SJCRH30 (cell line): ENCODE data around the gene WDR26. TPM values are rescaled to one million over a fixed set of nuclear protein-coding genes. Genes with fewer than 3 reads are reported as not detected.
"Not testable (repeated sequence)": the region's sequence is repeated elsewhere in the genome, so short reads cannot be mapped to it uniquely, and the experiment has no call there.

Source experiments
- DNase-seq, 2 experiments: peaks; one replicate each; pipeline ENCODE4 v3.0.0-alpha.2; 2015 to 2020
- H3K27ac ChIP-seq: fragments of 250-450 bp; sonication (Bioruptor Pico); 2 replicates; pipeline ENCODE4 v1.5.1; 2020; ENCODE audit warnings: mild to moderate bottlenecking, moderate library complexity
- H3K27me3 ChIP-seq: fragments of 250-450 bp; sonication (Bioruptor Pico); 2 replicates; pipeline ENCODE4 v1.5.1; 2020; ENCODE audit warnings: mild to moderate bottlenecking, moderate library complexity
- H3K36me3 ChIP-seq: fragments of 250-450 bp; sonication (Bioruptor Pico); 2 replicates; pipeline ENCODE4 v1.5.1; 2020; ENCODE audit warnings: mild to moderate bottlenecking, moderate library complexity
- H3K4me1 ChIP-seq: fragments of 250-450 bp; sonication (Bioruptor Pico); 2 replicates; pipeline ENCODE4 v1.5.1; 2020; ENCODE audit warnings: mild to moderate bottlenecking, moderate library complexity
- H3K4me3 ChIP-seq: fragments of 250-450 bp; sonication (Bioruptor Pico); 2 replicates; pipeline ENCODE4 v1.5.1; 2020; ENCODE audit warnings: mild to moderate bottlenecking, moderate library complexity
- H3K9me3 ChIP-seq: fragments of 250-450 bp; sonication (Bioruptor Pico); replicated peaks from 2 replicates; pipeline ENCODE4 v1.5.1; 2020; ENCODE audit warnings: mild to moderate bottlenecking, moderate library complexity
- total RNA-seq: library from RNA; depleted of rRNA; stranded (reverse); fragments of >200 nt; shearing (Covaris generic); gene quantifications from 2 replicates; pipeline ENCODE4 v1.2.3, GENCODE V29; 2014

WDR26 gene
- total RNA-seq, 1 experiment from 2014 or later = 40.0 TPM

DNA sequence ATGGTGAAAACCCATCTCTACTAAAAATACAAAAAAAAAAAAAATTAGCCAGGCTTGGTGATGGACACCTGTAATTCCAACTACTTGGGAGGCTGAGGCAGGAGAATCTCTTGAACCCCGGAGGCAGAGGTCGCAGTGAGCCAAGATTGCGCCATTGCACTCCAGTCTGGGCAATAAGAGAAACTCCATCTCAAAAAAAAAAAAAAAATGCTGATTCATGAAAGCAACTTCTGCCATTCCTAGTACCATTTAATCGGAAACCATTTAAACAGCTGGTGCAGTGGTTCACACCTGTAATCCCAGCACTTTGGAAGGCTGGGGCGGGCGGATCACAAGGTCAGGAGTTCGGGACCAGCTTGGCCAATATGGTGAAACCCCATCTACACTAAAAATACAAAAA, 5.9 kb downstream of the WDR26 start:
- not testable (repeated sequence) for H3K27me3 ChIP-seq, DNase-seq, H3K9me3 ChIP-seq, H3K27ac ChIP-seq, H3K4me3 ChIP-seq
- H3K36me3 ChIP-seq = peaks cover 68% of the 10 kb centered on the region
- peaks cover 19% of the 10 kb centered on the region for H3K4me1 ChIP-seq

DNA sequence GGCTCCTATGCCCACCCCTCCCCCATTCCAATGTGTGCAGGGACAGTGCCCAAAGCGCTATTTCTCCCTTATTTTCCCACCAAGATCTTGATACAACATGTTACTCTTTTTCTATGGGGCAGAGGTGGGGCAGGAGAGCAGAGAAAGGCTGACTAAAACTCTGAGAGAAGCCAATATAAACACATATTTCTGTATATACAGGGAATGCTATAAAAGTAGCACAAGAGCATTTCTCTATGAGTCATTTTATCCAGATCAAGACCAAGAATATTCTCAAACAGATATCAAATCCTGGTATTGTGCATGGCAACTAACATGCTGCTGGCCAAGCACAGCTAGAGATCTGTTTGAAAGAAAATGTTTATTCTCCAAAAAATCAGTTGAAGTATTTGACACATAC, 7.3 kb downstream of the WDR26 start:
- H3K9me3 ChIP-seq = no peaks in the 10 kb centered on the region
- no peaks in the 10 kb centered on the region for H3K27me3 ChIP-seq
- no peak overlapping the region for H3K27ac ChIP-seq
- DNase-seq = no peak
- H3K36me3 ChIP-seq = peaks cover 82% of the 10 kb centered on the region
- peaks cover 19% of the 10 kb centered on the region for H3K4me1 ChIP-seq
- no peak overlapping the region for H3K4me3 ChIP-seq

DNA sequence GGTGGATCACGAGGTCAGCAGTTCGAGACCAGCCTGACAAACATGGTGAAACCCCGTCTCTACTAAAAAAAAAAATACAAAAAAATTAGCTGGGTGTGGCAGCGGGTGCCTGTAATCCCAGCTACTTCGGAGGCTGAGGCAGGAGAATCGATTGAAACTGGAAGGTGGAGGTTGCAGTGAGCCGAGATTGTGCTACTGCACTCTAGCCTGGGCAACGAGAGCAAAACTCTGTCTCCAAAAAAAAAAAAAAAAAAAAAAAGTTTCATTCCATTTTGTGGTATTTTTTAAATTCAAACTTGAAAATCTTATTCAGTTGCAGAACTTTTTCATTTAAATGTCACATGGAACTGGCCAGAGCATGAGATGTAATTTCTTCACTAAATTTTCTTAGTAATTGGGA, 7.7 kb downstream of the WDR26 start:
- not testable (repeated sequence) for H3K9me3 ChIP-seq, DNase-seq, H3K27me3 ChIP-seq, H3K4me3 ChIP-seq, H3K27ac ChIP-seq
- H3K4me1 ChIP-seq = peaks cover 18% of the 10 kb centered on the region
- peaks cover 86% of the 10 kb centered on the region for H3K36me3 ChIP-seq

DNA sequence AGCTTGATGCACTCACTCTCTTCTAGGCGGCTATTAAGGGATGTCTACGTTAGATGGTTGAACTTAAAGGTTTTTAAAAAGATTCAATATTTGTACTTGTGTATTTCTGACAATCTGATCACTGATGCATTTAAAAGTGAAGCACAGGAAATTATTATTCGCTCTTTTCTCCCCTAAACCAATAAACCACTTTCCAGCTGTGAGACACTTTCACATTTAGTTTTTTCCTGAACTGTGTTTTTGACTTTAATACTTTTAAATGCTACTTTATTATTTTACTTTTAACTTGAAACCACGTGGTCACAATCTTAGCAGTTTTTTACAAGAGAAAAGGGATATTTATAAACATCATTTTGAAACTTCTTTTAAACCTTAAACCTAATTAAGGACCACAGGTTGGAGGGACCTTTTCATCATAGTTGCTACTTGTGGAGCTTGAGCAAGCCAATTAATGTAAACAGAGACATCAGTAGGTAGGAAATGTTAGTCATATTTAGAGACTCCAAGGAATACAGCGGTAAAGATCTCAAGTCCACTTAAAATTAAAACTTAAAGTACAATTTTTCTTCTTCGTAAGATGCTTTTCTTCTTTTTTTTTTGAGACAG, 9.2 kb downstream of the WDR26 start:
- Histone ChIP-seq H3K4me1 (peaks cover 3% of the 10 kb centered on the region), H3K4me3 (no peak overlapping the region), H3K36me3 (peaks cover 86% of the 10 kb centered on the region), H3K9me3 (no peaks in the 10 kb centered on the region), H3K27ac (no peak overlapping the region), H3K27me3 (no peaks in the 10 kb centered on the region)
- no peak for DNase-seq

GRCh38 chr1:224420106-224420505, 14.5 kb downstream of the WDR26 start:
- H3K4me3 ChIP-seq = no peak overlapping the region
- H3K27me3 ChIP-seq = no peaks in the 10 kb centered on the region
- peaks cover 91% of the 10 kb centered on the region for H3K36me3 ChIP-seq
- no peak overlapping the region for H3K27ac ChIP-seq
- H3K4me1 ChIP-seq = no peaks in the 10 kb centered on the region
- no peaks in the 10 kb centered on the region for H3K9me3 ChIP-seq
- DNase-seq = no peak

- Histone ChIP-seq H3K27me3 (no peaks in the 10 kb centered on the region), H3K4me1 (no peaks in the 10 kb centered on the region), H3K27ac (no peak overlapping the region), H3K36me3 (peaks cover 66% of the 10 kb centered on the region), H3K4me3 (no peak overlapping the region), H3K9me3 (no peaks in the 10 kb centered on the region)
- no peak for DNase-seq
Observed at GRCh38 chr1:224411766-224412165, 22.8 kb downstream of the WDR26 start.

DNA sequence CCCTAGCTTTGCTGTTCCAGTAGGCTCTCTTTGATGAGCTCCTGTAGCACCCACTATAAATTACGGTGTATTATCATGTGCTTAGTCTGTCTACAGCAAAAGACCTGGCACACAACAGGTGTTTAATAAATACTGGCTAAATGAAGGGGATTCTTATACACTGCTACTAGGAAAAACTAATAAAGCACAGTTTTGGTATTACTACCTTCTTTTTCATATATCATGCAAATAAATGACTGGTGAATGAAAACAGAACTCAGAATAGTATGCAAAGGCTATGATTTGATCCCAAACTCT, 26.4 kb downstream of the WDR26 start:
- Histone ChIP-seq H3K27ac (no peak overlapping the region), H3K4me3 (no peak overlapping the region), H3K27me3 (no peaks in the 10 kb centered on the region), H3K4me1 (no peaks in the 10 kb centered on the region), H3K36me3 (peaks cover 84% of the 10 kb centered on the region), H3K9me3 (no peaks in the 10 kb centered on the region)
- no peak for DNase-seq

DNA sequence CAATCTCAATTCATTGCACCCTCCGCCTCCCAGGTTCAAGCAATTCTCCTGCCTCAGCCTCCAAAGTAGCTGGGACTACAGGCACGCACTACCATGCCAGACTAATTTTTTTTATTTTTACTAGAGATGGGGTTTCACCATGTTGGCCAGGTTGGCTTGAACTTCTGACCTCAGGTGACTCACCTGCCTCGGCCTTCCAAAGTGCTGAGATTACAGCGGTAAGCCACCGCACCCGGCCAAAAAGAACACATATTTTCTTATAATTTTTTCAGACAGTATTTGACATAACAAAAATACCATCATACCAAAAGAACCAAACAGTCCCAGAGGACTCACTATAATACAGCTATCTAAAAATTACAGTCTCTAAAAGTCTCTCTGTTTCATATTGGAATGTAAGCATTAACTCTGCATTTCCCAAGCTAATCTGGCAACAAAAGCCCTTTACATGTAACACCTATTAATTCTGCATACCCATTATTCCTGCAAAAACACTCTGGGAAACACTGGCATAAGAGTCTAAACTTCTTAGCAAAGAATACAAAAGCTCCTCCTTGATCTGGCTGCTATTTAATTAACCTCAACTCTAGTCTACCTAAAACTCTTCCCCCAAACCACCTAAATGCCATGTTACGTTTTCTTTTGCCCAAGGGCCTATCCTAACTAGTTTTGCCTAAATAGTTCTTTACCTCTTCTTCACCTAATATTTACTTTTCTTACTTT, 26.9 kb downstream of the WDR26 start:
- no peaks in the 10 kb centered on the region for H3K4me1 ChIP-seq
- no peak overlapping the region for H3K27ac ChIP-seq
- peaks cover 86% of the 10 kb centered on the region for H3K36me3 ChIP-seq
- H3K4me3 ChIP-seq = no peak overlapping the region
- H3K9me3 ChIP-seq = no peaks in the 10 kb centered on the region
- H3K27me3 ChIP-seq = no peaks in the 10 kb centered on the region
- DNase-seq = no peak

DNA sequence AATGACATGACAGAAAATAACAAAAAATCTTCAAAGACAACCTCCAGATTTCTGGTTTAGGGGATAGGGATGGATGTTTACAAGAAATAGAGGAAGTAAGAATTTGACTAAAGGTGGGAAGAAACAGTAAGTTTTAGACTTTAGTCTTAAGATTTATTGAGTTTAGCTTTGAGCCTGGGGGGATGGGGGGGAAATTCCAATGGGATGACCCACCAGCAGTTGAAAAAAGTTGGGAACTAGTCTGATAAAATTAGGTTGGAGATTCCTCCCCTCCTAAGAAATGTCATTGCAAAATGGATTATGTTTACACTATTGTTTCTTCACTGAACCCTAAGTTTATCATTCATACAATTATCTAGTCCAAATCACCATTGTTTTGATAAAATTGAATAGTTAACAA, 28.4 kb downstream of the WDR26 start:
- Histone ChIP-seq H3K27me3 (no peaks in the 10 kb centered on the region), H3K36me3 (peaks cover 93% of the 10 kb centered on the region), H3K4me3 (no peak overlapping the region), H3K27ac (no peak overlapping the region), H3K9me3 (no peaks in the 10 kb centered on the region), H3K4me1 (no peaks in the 10 kb centered on the region)
- DNase-seq = no peak

GRCh38 chr1:224405604-224405970, 29.0 kb downstream of the WDR26 start:
- Histone ChIP-seq H3K36me3 (peaks cover 93% of the 10 kb centered on the region), H3K27me3 (no peaks in the 10 kb centered on the region), H3K27ac (no peak overlapping the region), H3K4me1 (no peaks in the 10 kb centered on the region), H3K4me3 (no peak overlapping the region), H3K9me3 (no peaks in the 10 kb centered on the region)
- DNase-seq = no peak

DNA sequence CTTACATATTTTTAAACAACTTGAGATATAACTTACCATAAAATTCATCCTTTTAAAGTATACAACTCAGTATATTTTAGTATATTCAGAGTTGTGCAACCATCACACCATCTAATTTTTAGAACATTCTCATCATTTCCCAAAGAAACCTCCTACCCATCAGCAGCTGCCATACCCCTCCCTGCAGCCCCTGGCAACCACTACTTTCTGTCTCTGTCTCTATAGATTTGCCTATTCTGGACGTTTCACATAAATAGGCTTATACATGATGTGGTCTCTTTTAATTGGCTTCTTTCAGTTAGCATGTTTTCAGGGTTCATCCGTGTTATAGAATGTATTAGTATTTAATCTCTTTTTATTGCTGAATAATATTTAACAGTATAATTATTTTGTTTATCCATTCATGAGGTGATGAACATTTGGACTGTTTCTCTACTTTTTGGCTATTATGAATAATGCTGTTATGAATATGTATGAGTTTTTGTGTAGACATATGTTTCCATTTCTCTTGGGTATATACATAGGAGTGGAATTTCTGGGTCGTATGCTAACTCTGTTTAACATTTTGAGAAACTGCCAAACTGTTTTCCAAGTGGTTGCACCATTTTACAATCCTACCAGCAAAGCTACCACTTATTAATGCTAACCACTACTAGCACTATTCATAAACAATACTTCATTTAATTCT, 29.5 kb downstream of the WDR26 start:
- DNase-seq = no peak
- Histone ChIP-seq H3K4me3 (no peak overlapping the region), H3K4me1 (no peaks in the 10 kb centered on the region), H3K36me3 (peaks cover 94% of the 10 kb centered on the region), H3K9me3 (no peaks in the 10 kb centered on the region), H3K27ac (no peak overlapping the region), H3K27me3 (no peaks in the 10 kb centered on the region)

- Histone ChIP-seq H3K4me1 (no peaks in the 10 kb centered on the region), H3K36me3 (peaks cover 96% of the 10 kb centered on the region), H3K9me3 (no peaks in the 10 kb centered on the region), H3K4me3 (no peak overlapping the region), H3K27ac (no peak overlapping the region), H3K27me3 (no peaks in the 10 kb centered on the region)
- no peak for DNase-seq
Observed at GRCh38 chr1:224402472-224403036, 32.0 kb downstream of the WDR26 start.

- Histone ChIP-seq H3K4me3 (no peak overlapping the region), H3K27ac (no peak overlapping the region), H3K9me3 (no peaks in the 10 kb centered on the region), H3K27me3 (no peaks in the 10 kb centered on the region), H3K36me3 (peaks cover 98% of the 10 kb centered on the region), H3K4me1 (no peaks in the 10 kb centered on the region)
- no peak for DNase-seq
Observed at GRCh38 chr1:224399887-224400286, 34.7 kb downstream of the WDR26 start.

- Histone ChIP-seq H3K36me3 (peaks cover 93% of the 10 kb centered on the region), H3K27ac (no peak overlapping the region), H3K27me3 (no peaks in the 10 kb centered on the region), H3K4me1 (peaks cover under 1% of the 10 kb centered on the region; the same call in 1 of the 2 replicates), H3K4me3 (no peak overlapping the region), H3K9me3 (no peaks in the 10 kb centered on the region)
- DNase-seq = no peak
Observed at GRCh38 chr1:224393294-224393693, 41.3 kb downstream of the WDR26 start.

- Histone ChIP-seq H3K9me3 (no peaks in the 10 kb centered on the region), H3K4me1 (peaks cover 7% of the 10 kb centered on the region; the same call in 1 of the 2 replicates), H3K27me3 (no peaks in the 10 kb centered on the region), H3K36me3 (peaks cover 93% of the 10 kb centered on the region), H3K27ac (no peak overlapping the region), H3K4me3 (no peak overlapping the region)
- DNase-seq = no peak
Observed at GRCh38 chr1:224392411-224393249, 42.0 kb downstream of the WDR26 start.
